Measurements from ENCODE around the gene CLEC4G.

CLEC4G gene

DNA sequence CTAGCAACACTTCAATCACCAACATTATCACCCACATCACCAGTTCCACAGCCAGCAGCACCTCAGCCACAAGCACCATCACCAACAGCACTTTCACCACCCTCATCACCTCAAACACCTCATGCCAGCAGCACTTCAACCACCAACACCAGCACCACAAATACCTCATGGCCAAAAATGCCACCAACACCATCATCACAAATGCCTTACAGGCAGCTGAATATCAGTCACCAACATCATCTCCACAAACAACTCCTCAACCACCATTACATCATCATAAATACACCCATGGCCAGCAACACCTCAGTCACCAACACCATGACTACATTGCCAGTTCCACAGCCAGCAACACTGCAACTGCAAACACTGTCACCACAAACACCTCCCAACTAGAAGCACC, 40.4 kb downstream of the CLEC4G start:
- no peak for DNase-seq

DNA sequence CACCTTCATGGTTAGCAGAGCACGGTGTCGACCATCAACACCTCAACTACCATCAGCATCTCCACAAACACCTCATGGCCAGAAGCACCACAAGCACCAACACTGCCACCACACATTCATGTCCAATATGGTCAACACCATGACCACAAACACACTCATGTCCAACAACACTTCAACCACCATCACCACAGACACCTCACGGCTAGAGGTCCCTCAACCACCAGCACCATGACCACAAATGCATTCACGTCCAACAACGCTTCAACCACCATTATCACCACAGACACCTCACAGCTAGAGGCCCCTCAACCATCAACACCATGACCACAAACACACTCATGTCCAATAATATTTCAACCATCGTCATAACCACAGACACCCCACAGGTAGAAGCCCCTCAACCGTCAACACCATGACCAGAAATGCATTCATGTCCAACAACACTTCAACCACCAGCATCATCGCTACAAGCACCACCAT, 41.1 kb downstream of the CLEC4G start:
- no peak for DNase-seq

DNA sequence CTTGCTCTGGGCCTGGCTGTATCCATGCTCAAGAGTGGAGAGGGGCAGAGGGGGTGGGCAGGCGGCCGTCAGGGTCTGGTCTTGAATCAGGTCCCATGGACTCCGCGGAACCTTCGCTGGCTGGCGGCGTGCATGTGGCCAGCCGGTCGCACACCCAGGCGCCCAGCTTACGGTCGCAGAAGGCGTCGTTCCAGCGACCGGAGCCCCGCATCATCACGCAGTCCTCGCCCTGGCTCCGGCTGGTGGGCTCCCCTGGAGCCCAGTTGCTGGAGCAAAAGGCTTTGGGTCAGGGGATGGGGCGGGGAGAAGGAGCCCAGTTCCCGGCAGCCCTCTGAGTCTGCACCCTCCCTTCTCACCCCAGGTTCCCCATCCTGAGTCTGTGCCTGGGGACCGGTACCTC, 42.7 kb downstream of the CLEC4G start:
- DNase-seq, result no peak

DNA sequence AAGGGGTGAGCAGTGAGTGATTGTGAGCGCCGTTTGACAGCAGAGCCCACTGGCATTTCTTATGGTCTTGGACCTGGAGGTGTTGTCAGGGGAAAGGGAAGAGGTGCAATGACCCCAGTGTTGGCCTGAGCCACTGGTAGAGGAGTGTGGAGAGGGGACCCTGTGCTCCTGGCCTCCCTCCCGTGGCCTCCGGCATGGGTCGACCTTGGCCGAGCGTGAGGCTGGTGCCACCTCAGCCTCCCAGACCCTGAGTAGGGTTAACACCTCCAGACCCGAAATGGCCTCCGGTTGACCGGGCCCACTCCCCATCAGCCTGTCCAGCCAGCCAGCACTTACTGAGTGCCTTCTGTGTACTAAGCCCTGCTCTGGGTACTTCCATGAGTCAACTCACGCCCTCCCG, 44.7 kb downstream of the CLEC4G start:
- no peak for DNase-seq

DNA sequence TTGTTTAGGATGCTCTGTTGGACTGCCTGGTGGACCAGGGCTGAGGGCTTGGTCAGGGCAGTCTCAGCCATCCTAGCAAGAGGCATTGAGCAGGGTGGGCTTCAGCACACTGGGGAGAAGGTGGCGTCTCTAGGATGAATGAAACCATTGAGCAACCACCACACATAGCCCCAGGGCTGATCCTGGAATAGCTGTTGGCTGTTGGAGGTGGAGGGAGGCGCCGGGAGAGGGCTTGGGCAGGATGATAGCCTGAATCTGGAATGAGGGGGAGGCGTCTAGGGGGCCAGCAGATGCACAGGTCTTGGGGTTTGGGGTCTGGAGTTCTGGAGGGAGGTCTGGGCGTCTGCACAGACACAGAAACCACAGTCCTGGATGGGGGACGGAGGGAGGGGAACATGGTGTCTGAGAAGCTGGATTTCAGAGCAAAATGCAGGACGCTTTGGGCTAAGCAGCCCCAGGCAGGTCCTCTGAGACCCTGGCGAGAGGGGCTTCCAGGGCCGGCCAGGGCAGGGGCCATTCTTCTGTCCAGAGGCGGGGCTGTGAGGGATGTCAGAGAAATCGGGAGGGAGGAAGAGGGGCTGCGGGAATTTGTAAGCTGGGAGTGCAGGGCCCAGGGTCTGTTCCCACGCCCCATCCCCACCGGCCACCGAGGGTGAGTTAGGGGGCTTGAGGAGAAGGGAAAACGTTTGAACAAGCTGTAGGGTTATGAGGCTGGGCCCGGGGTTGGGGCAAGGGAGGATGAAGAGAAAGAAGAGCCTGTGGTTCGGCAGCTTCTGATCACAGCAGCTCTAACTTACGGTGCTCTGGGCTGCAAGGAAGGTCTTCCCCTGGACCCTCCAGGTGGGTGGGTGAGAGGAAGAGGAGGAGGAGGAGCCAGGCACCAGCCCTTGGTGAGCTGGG, 46.1 kb downstream of the CLEC4G start:
- DNase-seq, result no peak

DNA sequence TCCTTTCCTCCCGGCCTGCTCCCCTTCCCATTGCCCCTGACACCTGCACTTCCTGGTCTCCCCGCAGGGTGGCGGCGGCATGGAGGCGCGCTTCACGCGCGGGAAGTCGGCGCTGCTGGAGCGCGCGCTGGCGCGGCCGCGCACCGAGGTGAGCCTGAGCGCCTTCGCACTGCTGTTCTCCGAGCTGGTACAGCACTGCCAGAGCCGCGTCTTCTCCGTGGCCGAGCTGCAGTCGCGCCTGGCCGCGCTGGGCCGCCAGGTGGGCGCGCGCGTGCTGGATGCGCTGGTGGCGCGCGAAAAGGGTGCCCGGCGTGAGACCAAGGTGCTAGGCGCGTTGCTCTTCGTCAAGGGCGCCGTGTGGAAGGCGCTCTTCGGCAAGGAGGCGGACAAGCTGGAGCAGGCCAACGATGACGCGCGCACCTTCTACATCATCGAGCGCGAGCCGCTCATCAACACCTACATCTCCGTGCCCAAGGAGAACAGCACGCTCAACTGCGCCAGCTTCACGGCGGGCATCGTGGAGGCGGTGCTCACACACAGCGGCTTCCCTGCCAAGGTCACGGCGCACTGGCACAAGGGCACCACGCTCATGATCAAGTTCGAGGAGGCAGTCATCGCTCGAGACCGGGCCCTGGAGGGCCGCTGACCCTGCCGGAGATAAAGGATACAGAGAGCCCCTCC, 49.6 kb downstream of the CLEC4G start:
- DNase-seq, result no peak

DNA sequence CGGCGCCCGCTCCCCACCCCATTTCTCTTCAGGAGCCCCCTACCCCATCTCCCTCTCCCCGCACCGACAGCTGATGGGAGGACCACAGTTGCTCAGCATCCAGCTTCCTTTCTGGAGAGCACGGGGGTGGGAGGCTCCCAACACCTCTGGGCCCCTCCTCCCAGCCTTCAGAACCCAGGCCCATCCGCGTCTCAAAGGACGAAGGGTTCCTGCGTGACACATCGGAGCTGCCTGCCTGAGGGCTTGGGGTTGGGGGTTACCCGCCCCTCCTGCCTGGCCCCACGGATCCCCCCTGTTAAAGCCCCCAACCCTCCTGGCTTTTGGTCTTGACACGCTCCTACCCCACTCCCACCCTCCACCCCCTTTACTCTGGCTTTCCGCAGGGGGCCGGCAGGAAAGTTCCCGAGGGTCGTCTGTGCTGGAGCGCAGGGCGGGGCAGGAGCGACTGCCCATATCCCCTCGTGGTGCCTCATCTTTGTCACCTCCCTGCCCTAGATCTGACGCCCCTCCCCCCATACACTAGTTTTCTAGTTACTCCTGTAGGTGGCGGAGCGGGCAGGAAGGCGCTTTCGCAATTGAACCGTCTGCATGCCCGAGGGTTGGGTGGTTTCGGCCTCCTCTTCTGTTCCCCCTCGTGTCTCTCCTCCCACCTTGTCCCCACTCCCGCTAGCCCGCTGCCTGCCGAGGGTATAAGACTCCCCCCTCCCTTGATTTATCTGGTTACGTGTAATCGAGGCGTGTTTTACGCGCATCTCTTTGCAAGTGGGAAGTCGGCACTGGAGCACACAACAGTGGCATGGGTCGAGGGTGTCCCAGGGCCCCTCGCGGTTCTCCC, 50.4 kb downstream of the CLEC4G start:
- DNase-seq, result peak; percentile 97

DNA sequence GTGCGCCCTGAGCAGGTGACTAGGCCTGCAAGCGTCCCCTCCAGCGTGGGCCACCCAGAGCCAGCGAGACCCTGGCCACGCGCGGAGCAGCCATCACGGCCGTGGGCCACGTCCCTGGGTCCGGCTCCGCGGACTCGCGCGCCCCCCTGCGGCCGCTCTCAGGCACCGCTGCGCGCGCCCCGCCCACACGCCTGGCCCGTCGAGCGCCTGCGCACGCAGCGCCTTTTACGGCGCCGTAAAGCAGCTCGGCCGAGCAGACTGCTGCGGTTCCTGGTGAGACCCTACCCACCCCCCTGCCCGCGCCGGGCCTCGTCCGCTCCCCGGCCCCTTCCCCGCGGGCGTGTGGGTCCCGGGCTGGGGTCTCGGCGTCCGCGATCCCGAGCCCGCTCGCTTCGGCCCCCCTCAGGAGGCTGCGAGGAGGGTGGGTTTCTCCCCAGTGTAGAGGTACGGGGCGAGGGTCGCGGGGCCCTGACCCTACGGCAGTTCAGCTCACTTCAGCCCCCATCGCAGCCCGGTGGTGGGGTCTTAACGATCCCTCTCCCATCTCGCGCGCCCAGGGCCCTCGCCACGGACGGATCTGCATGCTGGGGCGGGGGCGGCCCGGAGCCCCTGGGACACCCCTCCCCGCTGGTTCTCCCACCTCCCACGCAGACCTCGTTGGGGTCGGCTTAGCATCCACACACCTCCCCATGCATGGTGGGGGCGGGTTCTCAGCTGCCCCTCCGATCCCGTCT, 51.1 kb downstream of the CLEC4G start, which contains the start of gene TRAPPC5:
Gene TRAPPC5 (plus strand): TSS at position 228 of the 734 bp plus-strand sequence. CDS start 1,421 bp downstream, outside the sequence.
- peak; percentile 93 for DNase-seq

DNA sequence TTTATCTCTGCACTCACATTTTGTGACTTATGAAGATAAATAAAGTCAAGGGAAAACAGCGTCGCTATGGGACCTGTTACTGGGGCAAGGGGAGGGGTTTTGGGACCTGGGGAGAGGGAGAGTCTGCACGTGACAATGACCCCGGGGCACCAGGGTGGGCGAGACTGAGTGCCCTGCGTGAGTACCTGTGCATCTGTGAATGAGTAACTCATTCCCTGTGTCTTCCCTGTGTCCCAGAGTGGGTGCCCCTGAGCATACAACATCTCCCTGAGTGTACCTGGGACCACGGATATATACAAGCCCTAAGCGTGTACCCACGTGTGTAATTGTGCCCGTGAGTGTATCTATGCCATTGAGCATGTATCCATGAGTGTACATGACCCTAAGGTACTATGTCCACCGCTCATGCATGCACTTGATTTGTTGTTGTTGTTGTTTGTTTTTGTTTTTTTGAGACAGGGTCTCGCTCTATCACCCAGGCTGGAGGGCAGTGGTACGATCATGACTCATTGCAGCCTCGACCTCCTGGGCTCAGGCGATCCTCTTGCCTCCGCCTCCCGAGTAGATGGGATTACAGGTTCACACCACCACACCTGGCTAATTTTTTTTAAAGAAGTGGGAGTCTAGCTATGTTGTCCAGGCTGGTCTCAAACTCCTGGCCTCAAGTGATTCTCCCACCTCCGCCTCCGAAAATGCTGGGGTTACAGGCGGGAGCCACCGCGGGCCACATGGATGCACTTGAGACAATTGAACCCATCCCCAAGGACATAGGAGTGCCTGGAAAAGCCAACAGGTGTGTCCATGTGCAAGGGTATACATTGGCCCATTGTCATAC, 51.9 kb downstream of the CLEC4G start:
- DNase-seq, result no peak

DNA sequence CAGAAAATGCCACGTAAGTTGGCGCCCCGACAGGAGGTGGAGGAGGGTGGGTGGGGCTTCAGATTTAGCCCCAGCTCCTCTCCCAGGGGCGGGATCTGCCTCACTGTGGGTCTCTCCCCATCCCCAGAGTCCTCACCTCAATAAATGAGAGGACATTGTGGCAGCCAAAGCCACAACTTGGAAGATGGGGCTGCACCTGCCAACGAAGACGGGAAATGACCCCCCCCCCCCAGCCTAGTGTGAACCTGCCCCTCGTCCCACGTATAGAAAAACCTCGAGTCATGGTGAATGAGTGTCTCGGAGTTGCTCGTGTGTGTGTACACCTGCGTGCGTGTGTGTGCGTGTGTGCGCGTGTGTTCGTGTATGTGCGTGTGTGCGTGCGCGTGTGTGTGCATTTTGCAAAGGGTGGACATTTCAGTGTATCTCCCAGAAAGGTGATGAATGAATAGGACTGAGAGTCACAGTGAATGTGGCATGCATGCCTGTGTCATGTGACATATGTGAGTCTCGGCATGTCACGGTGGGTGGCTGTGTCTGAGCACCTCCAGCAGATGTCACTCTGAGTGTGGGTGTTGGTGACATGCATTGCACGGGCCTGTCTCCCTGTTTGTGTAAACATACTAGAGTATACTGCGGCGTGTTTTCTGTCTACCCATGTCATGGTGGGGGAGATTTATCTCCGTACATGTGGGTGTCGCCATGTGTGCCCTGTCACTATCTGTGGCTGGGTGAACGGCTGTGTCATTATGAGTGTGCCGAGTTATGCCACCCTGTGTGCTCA, 52.7 kb downstream of the CLEC4G start:
- DNase-seq, result peak; percentile 85
